Activated CD4-positive, alpha-beta T cell treated with anti-CD3 and anti-CD28 coated beads for 36 hours (primary cell): ENCODE results near the gene SLC47A1. TPM values are rescaled to one million over a fixed set of nuclear protein-coding genes. Genes with fewer than 3 reads are reported as not detected.

Source experiments
- ATAC-seq: fragments of 200-7000 bp; cut with Tn5 transposase; one replicate; pipeline ENCODE4 v1.10.0; 2021; ENCODE audit warnings: mild to moderate bottlenecking, moderate library complexity
- CTCF ChIA-PET: fragments of 350-600 bp; sonication (Branson Sonifier 250); formaldehyde crosslinking; loops from one replicate; lab custom pipeline; 2021; ENCODE audit warnings: antibody characterized with exemption; lab: Charles Lee
- POLR2A ChIA-PET: fragments of 350-600 bp; sonication (Branson Sonifier 250); formaldehyde crosslinking; loops from one replicate; lab custom pipeline; 2021; ENCODE audit warnings: antibody characterized with exemption, inconsistent platforms; lab: Charles Lee
- DNase-seq: peaks from one replicate; pipeline ENCODE4 v3.0.0-alpha.2; 2020
- H3K27ac Mint-ChIP-seq: one replicate; pipeline ENCODE4 v1.8.0; 2021; ENCODE audit warnings: mixed read lengths
- H3K27me3 Mint-ChIP-seq: one replicate; pipeline ENCODE4 v1.8.0; 2021; ENCODE audit warnings: mixed read lengths
- H3K36me3 Mint-ChIP-seq: one replicate; pipeline ENCODE4 v1.8.0; 2021; ENCODE audit warnings: low read depth, mixed read lengths
- H3K4me1 Mint-ChIP-seq: one replicate; pipeline ENCODE4 v1.8.0; 2021; ENCODE audit warnings: mixed read lengths
- H3K4me3 Mint-ChIP-seq: one replicate; pipeline ENCODE4 v1.8.0; 2021; ENCODE audit warnings: mild to moderate bottlenecking, moderate library complexity, mixed read lengths
- H3K9me3 Mint-ChIP-seq: one replicate; pipeline ENCODE4 v1.8.0; 2021; ENCODE audit warnings: low read depth, mixed read lengths
- intact Hi-C, 2 experiments: fragments of 100-400 bp; cut with DNase I in 1 of 2; cut with micrococcal nuclease in 1 of 2; formaldehyde crosslinking; loops; one replicate each; pipeline versions ENCODE4 v1.14.2 to v1.15.1; 2022 to 2024; cut with DNase I, micrococcal nuclease
- total RNA-seq, 2 experiments: library from RNA; stranded (reverse); gene quantifications; one replicate each; pipeline ENCODE4 v1.2.3, GENCODE V29; 2021

Gene SLC47A1
- total RNA-seq, 2 experiments from 2014 or later = 0.25 TPM; not detected in 1

- Mint-ChIP-seq H3K36me3 (peaks cover 10% of the 10 kb centered on the region), H3K27me3 (no peaks in the 10 kb centered on the region), H3K9me3 (peaks cover 27% of the 10 kb centered on the region), H3K4me1 (no peaks in the 10 kb centered on the region), H3K27ac (no peak overlapping the region), H3K4me3 (no peak overlapping the region)
- ATAC-seq = no peak
- intact Hi-C loops = no loop called here
- POLR2A ChIA-PET = no interaction called here
- DNase-seq = no peak
- CTCF ChIA-PET = no interaction called here
These were observed 84.4 kb downstream of the SLC47A1 start for GRCh38 chr17:19618015-19618414.

- intact Hi-C loops = no loop called here
- CTCF ChIA-PET = no interaction called here
- no peak overlapping the region for H3K4me3 Mint-ChIP-seq
These were observed 86.2 kb downstream of the SLC47A1 start for GRCh38 chr17:19619705-19620325.

GRCh38 chr17:19621697-19622096, 88.0 kb downstream of the SLC47A1 start:
- Mint-ChIP-seq H3K4me1 (no peaks in the 10 kb centered on the region), H3K9me3 (peaks cover 27% of the 10 kb centered on the region), H3K4me3 (no peak overlapping the region), H3K27me3 (peaks cover 4% of the 10 kb centered on the region), H3K27ac (no peak overlapping the region), H3K36me3 (peaks cover 10% of the 10 kb centered on the region)
- DNase-seq = no peak
- ChIA-PET POLR2A (interaction anchor here (0.5 kb wide), 1 partner anchor 9 kb away, joined by 3 read pairs; no protein-coding TSS in a partner anchor), CTCF (no interaction called here)
- intact Hi-C loops = no loop called here
- no peak for ATAC-seq

More at GRCh38 chr17:19619705-19620325, 86.2 kb downstream of the SLC47A1 start:
- POLR2A ChIA-PET = no interaction called here
- Mint-ChIP-seq H3K27me3 (peaks cover 2% of the 10 kb centered on the region), H3K36me3 (peaks cover 10% of the 10 kb centered on the region), H3K9me3 (peaks cover 27% of the 10 kb centered on the region), H3K27ac (no peak overlapping the region), H3K4me1 (no peaks in the 10 kb centered on the region)
- ATAC-seq (no peak), DNase-seq (no peak)

- intact Hi-C loops = no loop called here
- DNase-seq = no peak
- ChIA-PET CTCF (no interaction called here), POLR2A (no interaction called here)
- Mint-ChIP-seq H3K27ac (no peak overlapping the region), H3K4me3 (no peak overlapping the region), H3K9me3 (peaks cover 1% of the 10 kb centered on the region), H3K4me1 (no peaks in the 10 kb centered on the region), H3K27me3 (peaks cover 7% of the 10 kb centered on the region), H3K36me3 (no peaks in the 10 kb centered on the region)
- no peak for ATAC-seq
These were observed 92.4 kb downstream of the SLC47A1 start for GRCh38 chr17:19626079-19626478.

Other genes with a start within 250 kb of the SLC47A1 start
- gene B9D1, start 171.1 kb upstream of the SLC47A1 start, total RNA-seq = 1 to 10 TPM; 7.4 to 7.8 TPM
- 10 to 100 TPM; 19.0 to 20.8 TPM for gene MAPK7, start 155.4 kb upstream of the SLC47A1 start, total RNA-seq
- gene MFAP4, start 146.7 kb upstream of the SLC47A1 start, total RNA-seq = not detected
- gene RNF112, start 122.6 kb upstream of the SLC47A1 start, total RNA-seq = under 1 TPM; 0.26 to 0.55 TPM
- 10 to 100 TPM; 18.5 to 23.9 TPM for gene ALDH3A2, start 114.9 kb downstream of the SLC47A1 start, total RNA-seq
- not detected for gene SLC47A2, start 182.7 kb downstream of the SLC47A1 start, total RNA-seq
- gene ALDH3A1, start 214.4 kb downstream of the SLC47A1 start, total RNA-seq = not detected